NCI-H2107 (cell line): ENCODE measurements around the gene COL5A1.

Experiments used
- DNase-seq: peaks from one replicate; lab custom pipeline; 2025; lab: John Stamatoyannopoulos, UW

Gene COL5A1

DNA sequence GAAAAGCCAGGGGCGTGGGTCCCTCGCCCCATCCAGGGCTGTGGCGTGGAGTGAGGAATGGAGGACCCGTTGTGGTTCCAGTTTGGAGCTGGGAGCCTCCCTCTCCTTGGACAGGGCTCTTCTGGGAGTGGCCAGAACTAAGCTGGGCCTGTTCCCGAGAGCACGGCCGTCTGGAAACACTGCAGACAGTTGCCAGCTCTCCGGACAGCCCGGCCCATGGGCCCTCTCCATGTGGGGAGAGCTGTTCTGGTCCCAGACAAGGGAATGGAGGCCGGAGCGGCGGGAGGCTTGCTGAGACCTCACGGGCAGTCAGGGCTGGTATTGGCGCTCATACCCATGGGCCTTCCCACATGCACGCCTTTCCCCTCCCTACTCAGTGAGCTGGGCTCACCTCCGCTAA is 193.8 kb downstream of the COL5A1 start:
- DNase-seq: no peak

DNA sequence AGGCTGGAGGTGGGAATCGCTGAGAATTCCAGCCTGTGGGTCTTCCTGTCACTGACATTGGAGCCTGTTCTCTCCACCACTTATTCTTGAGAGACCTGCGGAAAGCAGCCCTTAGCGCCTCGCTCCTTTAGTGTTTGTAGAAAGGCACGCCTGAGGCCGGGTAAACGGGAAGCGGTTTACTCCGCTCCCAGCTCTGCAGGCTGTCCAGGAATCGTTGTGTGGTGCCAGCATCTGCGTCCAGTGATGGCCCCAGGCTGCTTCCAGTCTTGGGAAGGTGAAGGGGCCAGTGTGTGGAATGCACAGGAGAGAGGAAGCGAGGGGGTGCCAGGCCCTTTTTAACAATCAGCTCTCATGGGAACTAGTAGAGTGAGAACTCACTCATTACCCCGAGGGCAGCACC is 194.4 kb downstream of the COL5A1 start:
- DNase-seq: no peak

DNA sequence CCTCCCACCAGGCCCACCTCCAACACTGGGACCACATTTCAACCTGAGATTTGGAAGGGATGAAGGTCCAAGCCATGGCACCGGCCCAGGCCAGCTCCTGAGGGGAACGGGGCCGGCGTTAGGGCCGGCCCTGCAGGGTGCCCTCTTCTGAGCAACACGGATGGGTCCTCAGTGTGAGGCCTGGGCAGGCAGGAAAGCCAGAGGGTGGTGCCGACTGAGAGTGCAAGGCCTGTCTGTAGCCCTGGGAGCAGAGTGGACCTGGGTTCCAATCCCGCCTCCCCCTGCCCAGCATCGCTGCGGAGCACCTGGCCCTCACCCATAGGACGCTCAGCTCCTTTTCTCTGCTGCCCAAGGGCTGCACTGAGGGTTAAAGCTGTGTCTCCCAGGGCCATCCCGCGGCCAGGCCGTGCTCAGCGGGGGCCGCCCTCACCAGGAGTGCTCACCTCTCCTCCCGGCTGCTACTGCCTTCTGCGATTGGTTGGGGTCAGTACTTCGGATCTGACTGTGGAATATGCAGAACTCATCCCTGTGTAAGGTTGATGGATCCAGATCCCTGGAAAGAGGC is 194.9 kb downstream of the COL5A1 start:
- DNase-seq: no peak

DNA sequence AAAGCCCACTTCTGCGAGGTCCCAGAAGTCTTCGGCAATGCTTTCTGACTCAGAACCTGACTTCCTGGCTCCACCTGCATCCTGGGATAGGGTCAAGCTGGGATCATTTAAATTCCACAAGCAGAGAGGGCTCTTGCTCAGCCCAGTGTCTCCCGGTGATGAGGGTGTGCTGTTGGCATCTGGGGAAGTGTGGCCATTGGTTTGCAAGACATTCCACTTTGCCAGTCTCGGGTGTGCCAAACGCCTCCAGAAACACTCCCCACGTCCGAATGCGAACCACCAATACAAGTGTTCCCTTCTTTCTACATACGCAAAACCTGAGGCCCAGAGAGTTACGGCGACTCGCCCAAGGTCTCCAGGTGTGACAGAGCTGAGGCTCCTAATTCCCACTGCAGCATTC is 195.9 kb downstream of the COL5A1 start:
- no peak for DNase-seq

DNA sequence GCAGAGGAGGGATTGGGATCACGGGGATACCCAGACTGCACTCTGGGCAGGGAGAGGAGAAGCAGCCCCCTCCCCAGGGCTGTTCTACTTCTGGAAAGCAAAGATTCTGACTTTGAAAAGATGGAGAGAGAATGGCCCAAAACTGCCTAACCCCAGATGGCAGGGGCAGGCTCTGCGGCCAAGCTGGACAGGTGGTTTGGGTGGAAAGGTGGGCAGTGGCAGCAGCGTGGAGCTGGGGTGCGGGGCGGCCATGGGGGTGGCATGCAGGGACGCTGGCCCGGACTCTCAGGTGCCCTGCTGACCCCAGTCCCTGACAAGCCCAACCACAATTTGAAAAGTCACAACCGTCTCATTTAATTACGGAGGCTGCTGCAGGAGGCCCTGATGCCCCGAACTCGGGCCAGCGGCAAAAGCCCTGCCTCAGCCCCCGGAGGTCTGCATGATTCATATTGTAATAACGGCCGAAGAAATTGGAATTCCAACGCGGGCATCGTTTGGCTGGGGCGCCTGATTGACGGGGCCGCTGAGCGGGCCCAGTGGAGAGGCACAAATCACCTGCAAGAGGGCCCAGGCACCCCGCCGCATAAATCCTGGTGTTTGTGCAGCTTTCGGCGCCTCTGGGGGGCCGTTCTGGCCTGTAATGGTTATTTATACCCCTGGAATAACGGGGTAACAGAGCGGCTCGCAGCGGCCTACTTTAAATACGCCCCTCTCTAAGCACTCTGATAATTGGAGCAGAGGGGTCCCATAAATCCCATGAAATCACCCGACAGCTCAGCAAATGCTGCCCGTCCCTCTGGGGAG is 197.2 kb downstream of the COL5A1 start:
- DNase-seq: no peak

DNA sequence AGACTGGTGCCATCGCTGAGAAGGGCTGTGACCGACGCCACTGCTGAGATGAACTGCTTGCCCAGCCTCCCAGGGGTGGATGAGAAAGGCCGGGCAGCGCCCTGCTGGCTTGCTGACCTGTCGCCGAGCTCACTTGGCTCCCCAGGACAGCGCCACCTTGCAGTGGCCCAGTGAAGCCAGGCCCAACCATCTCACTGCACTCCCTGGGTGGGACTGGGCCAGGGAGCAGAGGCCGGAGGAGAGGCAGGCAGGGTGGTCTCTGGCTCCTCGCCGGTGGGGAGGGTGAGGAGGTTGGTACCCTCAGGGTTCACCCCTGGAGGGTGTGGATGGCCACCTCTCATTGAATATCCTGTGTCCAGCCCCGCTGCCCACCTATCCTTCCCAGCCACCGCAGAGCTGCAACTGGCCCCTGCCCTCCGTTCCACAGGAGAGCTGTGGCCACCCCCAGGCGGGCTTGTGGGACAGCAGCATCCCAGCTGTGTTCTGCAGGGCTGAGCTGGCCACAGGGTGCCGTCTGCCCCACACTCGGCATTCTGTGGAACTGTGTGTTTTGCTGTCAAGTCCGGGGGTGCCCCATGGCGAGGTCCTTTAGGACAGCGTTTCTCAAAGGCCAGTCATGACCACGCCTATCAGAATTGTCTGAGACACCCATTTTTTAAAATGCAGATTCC is 198.0 kb downstream of the COL5A1 start:
- DNase-seq: no peak

DNA sequence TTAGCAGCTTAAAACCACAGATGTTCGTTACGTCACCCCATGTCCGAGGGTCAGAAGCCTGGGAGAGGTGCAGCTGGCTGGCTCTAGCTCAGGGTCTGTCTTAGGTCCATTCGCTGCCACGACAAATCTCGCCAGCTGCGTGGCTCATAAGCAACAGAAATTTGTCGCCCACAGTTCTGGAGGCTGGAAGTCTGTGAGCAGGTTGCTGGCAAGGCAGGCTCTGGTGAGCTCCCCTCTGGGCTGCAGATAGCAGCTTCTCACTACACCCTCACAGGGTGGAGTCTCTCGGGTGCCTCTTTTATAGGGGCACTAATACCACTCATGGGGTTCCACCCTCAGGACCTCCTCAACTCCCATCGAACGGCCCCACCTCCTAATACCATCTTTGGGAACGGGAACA is 198.9 kb downstream of the COL5A1 start:
- no peak for DNase-seq

DNA sequence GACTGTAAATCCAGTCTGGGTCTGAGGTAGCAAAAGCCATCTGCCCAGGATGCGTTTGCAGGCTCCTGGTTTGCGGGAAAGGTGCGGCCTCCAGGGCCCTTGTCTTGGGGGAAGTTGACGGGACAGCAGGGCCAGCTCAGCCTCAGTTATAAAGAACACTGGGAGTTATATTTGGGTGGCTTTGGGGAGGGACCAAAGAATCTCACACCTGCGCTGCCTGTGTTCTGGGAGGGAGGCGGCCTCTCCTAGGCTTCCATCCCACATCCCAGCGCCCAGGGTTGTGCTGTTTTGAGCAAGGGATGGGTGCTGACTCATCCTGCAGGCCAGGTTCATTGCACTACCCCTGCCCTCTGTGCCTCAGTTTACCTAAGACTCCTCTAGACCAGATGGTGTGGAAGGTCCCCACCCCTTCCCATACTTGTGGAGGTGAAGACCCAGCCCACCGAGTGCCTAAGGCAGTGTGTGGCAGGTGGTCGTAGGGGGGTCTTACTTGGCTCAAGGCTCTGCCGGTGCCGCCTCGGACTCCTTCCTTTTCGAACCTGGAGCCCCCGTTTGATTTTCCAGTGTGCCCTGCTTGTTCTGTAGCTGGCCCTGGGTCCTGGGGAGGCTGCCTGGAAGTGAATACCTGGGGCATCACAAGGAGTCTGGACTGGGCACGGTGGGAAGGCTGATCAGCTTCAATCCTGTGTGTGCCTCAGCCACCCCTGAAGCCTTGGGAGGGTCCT is 199.7 kb downstream of the COL5A1 start:
- no peak for DNase-seq

DNA sequence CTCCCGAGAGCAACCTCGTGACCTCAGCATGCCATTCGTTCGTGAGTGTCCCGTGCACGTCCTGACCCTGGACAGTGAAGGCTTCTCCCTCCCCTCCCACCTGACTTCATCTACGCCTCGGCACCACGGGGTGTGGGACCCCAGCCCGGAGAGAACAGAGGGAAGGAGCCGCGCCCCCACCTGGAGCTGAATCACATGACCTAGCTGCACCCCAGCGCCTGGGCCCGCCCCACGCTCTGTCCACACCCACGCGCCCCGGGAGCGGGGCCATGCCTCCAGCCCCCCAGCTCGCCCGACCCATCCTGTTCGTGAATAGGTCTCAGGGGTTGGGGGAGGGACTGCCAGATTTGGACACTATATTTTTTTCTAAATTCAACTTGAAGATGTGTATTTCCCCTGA is 200.7 kb downstream of the COL5A1 start:
- no peak for DNase-seq

DNA sequence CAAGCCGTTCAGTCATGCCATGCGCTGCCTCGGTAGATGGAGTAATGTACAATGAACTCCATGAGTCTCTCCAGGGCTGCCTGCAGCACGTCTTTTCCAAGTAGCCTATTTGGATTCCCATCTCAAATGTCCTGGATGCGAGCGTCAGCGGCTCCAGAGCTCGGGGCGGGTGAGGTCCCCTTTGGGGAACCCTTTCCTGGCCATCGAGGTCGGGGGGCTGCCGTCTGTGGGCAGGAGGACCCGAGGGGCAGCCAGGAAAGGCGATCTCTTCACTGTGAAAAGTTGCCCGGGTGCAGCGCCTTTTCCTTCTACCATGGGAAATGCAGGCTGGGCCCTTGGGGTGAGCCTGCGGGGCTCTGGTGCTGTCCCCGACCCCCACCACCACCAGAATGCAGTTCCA is 202.1 kb downstream of the COL5A1 start:
- DNase-seq: no peak

DNA sequence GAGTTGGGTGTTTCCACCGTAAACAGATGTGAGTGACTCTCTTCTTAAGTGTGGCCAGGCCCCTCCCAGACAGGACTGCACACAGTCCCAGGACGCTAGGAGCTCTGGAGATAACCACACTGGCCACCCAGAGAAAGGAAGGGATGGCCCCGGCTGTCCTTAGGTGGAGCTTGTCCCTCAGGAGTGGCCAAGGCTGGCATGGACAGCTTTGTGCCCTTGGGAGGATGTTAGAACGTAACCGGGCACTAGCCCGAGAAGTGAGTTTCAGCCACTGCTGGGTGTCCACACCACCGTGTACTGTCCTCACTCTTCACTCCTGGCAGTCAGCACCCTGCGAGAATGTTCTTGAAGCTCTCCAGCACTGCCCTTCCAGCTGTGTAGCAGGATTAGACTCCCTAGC is 203.2 kb downstream of the COL5A1 start:
- DNase-seq: no peak

DNA sequence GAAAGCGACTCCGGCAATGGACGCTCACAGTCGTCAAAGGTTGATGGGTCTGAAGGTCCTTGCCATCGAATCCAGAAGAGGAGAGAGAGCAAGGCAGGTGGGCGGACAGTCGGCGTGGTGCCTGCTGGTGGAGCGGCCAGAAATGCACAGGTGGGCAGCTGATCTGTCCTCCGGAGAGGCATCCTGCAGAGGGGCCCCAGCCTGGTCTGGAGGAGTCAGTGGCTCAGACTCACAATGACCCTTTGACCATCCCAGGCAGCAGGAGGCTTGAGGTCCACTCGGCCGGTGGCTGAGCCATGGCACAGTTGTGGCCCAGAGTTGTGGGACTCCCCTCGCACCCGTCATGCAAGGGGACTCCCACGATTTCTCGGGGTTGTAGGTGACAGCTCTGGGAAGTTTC is 204.6 kb downstream of the COL5A1 start:
- DNase-seq: no peak

DNA sequence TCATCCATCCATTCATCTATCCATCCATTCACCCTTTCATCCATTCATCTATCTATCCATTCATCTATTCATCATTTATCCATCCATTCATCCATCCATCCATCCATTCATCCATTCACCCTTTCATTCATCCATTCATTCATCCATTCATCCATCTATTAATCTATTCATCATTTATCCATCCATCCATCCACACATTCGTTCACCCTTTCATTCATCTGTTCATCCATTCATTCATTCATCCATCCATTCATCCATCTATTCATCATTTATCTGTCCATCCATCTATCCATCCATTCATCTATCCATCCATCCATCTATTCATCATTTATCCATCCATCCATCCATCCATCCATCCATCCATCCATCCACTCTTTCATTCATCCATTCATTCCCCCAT is 205.1 kb downstream of the COL5A1 start:
- DNase-seq: no peak

DNA sequence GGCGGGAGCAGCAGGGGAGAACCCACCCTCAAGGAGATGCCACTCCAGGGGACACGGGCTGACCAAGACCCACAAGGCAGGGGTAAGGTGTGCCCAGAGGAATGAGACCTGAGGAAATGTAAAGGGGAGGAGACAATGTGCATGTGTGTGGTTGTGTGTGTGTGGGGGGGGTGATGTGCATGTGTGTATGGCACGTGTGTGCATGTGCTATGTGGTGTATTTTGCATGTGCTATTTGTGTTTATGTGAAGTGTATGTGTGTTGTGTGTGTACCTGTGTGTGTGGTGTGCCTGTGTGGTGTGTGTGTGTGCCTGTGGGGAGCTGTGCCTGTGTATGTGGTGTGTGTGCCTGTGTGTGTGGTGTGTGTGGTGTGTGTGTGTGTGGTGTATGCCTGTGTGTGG is 205.5 kb downstream of the COL5A1 start:
- no peak for DNase-seq

DNA sequence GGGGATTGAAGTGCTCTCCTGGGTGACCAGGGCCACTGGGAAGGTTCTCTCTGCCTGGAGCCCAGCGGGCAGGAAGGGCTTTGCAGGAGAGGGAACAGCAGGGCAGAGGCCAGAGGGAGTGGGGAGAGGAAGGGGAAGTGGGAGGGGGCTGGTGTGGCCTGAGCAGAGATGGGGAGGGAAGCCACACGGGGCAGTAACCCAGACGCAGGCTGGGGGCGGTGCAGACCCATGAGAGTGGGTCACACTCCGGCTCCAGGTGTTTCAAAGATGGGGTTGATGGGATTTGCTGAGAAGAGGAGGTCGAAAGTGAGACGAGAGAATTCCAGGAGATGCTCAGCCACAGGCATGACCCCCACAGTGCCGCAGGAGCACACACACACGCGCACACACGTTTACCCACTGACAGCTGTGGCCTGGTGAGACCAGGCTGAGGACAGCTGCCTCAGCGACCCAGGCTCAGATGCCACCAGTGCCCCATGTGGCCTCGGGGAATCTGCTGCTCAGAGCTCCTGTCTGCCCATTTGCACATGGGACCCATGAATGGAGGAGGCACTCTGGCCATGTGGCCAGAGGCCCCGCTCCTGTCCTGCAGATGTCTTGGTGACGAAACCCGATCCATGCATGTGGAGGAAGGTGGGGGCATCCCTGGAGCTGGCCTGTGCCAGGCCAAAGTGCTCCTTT is 206.3 kb downstream of the COL5A1 start:
- no peak for DNase-seq

DNA sequence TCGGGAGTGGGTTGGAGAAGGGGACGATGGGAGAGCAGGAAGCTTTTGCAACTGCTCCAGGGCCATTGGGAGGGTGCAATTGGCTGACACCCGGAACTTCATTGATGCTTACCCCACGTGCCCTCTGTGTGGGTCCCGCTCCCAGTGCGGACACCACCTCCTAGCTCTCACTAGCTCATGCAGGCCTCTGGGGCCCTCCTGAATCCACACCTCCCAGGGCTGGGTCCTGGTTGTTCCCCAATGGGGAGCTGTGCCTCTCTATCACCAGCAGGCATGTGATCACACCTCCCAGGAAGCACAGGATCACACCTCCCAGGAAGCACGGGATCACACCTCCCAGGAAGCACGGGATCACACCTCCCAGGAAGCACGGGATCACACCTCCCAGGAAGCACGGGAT is 206.9 kb downstream of the COL5A1 start:
- no peak for DNase-seq

DNA sequence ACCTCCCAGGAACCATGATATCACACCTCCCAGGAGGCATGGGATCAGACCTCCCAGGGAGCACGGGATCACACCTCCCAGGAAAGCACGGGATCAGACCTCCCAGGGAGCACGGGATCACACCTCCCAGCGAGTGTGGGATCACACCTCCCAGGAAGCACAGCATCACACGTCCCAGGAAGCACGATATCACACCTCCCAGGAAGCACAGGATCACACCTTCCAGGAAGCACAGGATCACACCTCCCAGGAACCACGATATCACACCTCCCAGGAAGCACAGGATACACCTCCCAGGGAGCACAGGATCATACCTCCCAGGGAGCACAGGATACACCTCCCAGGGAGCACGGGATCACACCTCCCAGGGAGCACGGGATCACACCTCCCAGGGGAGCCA is 209.0 kb downstream of the COL5A1 start:
- no peak for DNase-seq

DNA sequence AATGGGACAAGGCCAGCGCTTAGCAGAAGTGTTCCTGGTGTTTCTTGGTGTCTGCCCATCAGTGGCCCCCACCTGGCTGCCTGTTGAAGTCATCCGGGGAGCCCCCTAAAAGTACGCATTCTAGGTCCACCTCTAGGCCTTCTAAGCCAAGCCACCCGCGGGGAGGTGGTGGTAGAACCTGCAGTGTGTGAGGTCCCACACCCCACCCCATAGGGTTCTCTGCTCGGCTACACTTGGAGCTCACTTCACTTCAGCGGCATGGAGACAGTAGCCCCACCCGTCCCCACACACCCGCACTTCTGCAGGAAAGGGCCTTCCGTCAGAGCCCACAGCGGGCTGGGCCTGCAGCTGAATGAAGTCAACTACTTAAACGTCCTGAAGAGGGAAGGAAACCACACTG is 209.4 kb downstream of the COL5A1 start:
- no peak for DNase-seq

DNA sequence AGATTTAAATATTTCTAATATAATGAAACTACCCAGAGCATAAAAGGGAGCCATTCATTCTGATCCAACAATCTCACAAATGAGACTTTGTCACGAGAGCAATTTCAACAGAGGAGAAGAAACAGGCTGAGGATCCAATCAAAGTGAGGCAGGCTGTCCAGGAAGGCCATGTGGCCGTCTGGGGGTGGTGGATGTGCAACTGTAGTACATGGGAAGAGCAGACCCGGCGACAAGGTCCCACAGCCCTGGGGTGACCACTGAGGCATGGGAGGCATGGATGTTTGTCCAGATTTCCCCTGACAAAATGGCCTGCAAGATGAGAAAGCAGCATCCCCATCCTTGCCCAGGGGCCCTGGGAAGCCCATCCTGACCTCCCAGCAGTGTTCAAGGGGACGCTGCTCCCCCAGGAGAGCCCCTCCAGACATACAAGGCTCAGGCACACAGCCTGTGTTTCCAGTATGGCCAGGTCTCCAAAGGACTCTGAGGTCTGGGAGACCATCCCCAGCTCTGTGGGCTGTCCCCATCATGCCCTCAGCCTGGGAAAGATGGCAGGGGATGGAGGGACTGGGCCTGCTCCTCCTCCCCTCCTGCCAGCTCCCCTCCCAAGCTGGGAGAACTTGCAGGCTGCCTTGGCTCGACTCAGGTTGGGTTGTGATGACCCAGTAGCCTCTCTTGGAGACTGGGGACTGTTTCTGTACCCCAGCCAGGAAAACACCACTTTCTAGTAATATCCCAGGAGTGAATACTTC is 211.5 kb downstream of the COL5A1 start:
- DNase-seq: no peak

DNA sequence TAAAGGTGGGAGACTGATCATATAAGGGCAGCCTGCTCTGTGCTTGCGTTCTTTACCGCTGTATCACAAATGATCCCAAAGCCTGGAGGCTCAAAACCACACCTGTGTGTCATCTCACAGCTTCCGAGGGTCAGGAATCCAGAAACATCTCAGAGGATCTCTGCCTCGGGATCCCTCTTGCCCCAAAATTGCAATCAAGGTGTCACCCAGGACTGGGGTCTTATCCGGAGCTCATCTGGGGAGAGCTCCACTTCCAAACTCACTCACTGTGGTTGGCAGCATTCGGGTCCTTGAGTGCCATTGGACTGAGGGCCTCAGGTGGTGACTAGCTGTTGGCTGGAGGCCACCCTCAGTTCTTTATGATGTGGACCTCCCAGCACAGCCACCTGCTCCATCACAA is 212.3 kb downstream of the COL5A1 start:
- DNase-seq: no peak

DNA sequence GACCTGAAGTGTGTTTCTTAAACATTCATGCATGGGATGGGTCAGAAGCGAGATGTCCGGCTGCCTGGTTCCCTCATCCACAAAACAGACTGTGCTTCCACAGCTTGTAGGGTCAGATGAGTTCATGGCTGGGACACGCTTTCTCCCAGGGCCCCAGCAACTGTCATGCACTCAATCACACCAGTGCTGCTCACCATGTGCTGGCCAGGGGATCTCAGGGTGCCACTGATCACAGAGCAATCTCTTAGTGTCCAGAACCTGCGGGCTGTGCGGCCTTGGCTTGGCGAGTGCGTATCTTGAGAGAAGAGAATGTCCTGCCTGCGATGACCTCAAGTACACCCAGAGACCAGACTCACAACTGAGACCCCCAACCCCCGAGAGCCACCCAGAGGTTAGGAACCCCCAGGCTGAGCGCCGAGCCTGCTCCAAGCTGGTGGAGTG is 213.0 kb downstream of the COL5A1 start:
- no peak for DNase-seq
